IMR-90 (cell line): Measurements from ENCODE around the gene CTAGE9. TPM values are rescaled to one million over a fixed set of nuclear protein-coding genes. Genes with fewer than 3 reads are reported as not detected.

Experiments used
- ATAC-seq: fragments of 200-7000 bp; cut with Tn5 transposase; 2 replicates; pipeline ENCODE4 v1.9.1; 2020; ENCODE audit warnings: low read depth, mild to moderate bottlenecking, moderate library complexity
- BruUV-seq: library from RNA; stranded (reverse); fragments of 400-500 nt; replicated peaks from 2 replicates; lab custom pipeline; 2021; lab: Mats Ljungman, UMichigan
- CTCF ChIA-PET: fragments of 300-600 bp; formaldehyde crosslinking; extraction: SDS; loops from one replicate; lab custom pipeline; 2021; ENCODE audit warnings: antibody characterized with exemption; lab: Yijun Ruan, JAX
- POLR2A ChIA-PET: fragments of 300-600 bp; sonication (Branson Sonifier 250); formaldehyde crosslinking; loops from one replicate; lab custom pipeline; 2022; ENCODE audit warnings: antibody characterized with exemption; ENCODE audit not compliant: unreplicated experiment; lab: Charles Lee
- DNase-seq: peaks from one replicate; pipeline ENCODE4 v3.0.0; 2013
- H2AFZ ChIP-seq: replicated peaks from 2 replicates; pipeline ENCODE3; 2013; ENCODE audit warnings: low read length, mild to moderate bottlenecking; ENCODE audit not compliant: poor library complexity
- H2AK5ac ChIP-seq: 2 replicates; pipeline ENCODE4 v1.6.1; 2013; ENCODE audit warnings: low read depth, low read length, inconsistent platforms
- H2AK9ac ChIP-seq: replicated peaks from 2 replicates; pipeline ENCODE3; 2013; ENCODE audit warnings: mild to moderate bottlenecking, low read depth, low read length, moderate library complexity; ENCODE audit not compliant: poor library complexity
- H2BK120ac ChIP-seq: 2 replicates; pipeline ENCODE4 v1.6.1; 2013; ENCODE audit warnings: low read depth, low read length, inconsistent platforms
- H2BK15ac ChIP-seq: 3 replicates; pipeline ENCODE4 v1.6.1; 2013; ENCODE audit warnings: low read depth, low read length, inconsistent platforms
- H2BK20ac ChIP-seq: 2 replicates; pipeline ENCODE4 v1.6.1; 2013; ENCODE audit warnings: low read depth, mild to moderate bottlenecking, inconsistent platforms, low read length, moderate library complexity
- H2BK5ac ChIP-seq: 2 replicates; pipeline ENCODE4 v1.6.1; 2013; ENCODE audit warnings: mild to moderate bottlenecking, low read depth, low read length, inconsistent platforms; ENCODE audit not compliant: poor library complexity, severe bottlenecking
- H3K14ac ChIP-seq: replicated peaks from 2 replicates; pipeline ENCODE4 v1.6.1; 2013; ENCODE audit warnings: low read depth, low read length, inconsistent platforms
- H3K18ac ChIP-seq: 2 replicates; pipeline ENCODE4 v1.6.1; 2013; ENCODE audit warnings: low read depth, low read length, control low read depth
- H3K23ac ChIP-seq: 2 replicates; pipeline ENCODE4 v1.6.1; 2013; ENCODE audit warnings: low read depth, low read length, inconsistent platforms
- H3K27ac ChIP-seq: 2 replicates; pipeline ENCODE4 v1.5.1; 2013; ENCODE audit warnings: mild to moderate bottlenecking, control low read depth, low read length; ENCODE audit not compliant: insufficient read depth
- H3K27me3 ChIP-seq: 2 replicates; pipeline ENCODE4 v1.6.1; 2013; ENCODE audit warnings: low read length; ENCODE audit not compliant: control insufficient read depth, insufficient read depth
- H3K36me3 ChIP-seq: 2 replicates; pipeline ENCODE4 v1.6.1; 2013; ENCODE audit warnings: low read length, mixed read lengths; ENCODE audit not compliant: control insufficient read depth, insufficient read depth
- H3K4ac ChIP-seq: 2 replicates; pipeline ENCODE4 v1.6.1; 2013; ENCODE audit warnings: low read depth, low read length, inconsistent platforms
- H3K4me1 ChIP-seq: 2 replicates; pipeline ENCODE4 v1.6.1; 2013; ENCODE audit warnings: low read length, mixed read lengths; ENCODE audit not compliant: control insufficient read depth, insufficient read depth
- H3K4me2 ChIP-seq: 2 replicates; pipeline ENCODE4 v1.6.1; 2013; ENCODE audit warnings: low read depth, mild to moderate bottlenecking, control low read depth, low read length, moderate library complexity
- H3K4me3 ChIP-seq: 2 replicates; pipeline ENCODE4 v1.5.1; 2013; ENCODE audit warnings: low read depth, mild to moderate bottlenecking, control low read depth, low read length, moderate library complexity; ENCODE audit not compliant: insufficient read depth
- H3K56ac ChIP-seq: 2 replicates; pipeline ENCODE4 v1.6.1; 2013; ENCODE audit warnings: low read length, inconsistent platforms; ENCODE audit not compliant: insufficient read depth; ENCODE audit errors: extremely low read depth
- H3K79me1 ChIP-seq, 2 experiments: 2 replicates each; pipeline ENCODE4 v1.6.1; 2013; ENCODE audit warnings: low read length in 2 of 2, inconsistent platforms in 1 of 2, low read depth in 1 of 2
- H3K9ac ChIP-seq: 2 replicates; pipeline ENCODE4 v1.6.1; 2013; ENCODE audit warnings: low read depth, low read length, control low read depth
- H3K9me1 ChIP-seq: 2 replicates; pipeline ENCODE4 v1.6.1; 2013; ENCODE audit warnings: low read length, inconsistent platforms; ENCODE audit not compliant: insufficient read depth
- H3K9me3 ChIP-seq: 2 replicates; pipeline ENCODE4 v1.6.1; 2013; ENCODE audit warnings: low read length; ENCODE audit not compliant: control insufficient read depth, insufficient read depth
- H4K20me1 ChIP-seq: 2 replicates; pipeline ENCODE4 v1.6.1; 2013; ENCODE audit warnings: low read length, inconsistent platforms; ENCODE audit not compliant: insufficient read depth
- H4K5ac ChIP-seq: 2 replicates; pipeline ENCODE4 v1.6.1; 2013; ENCODE audit warnings: mild to moderate bottlenecking, low read depth, low read length, control low read depth
- H4K8ac ChIP-seq, 2 experiments: 2 replicates each; pipeline ENCODE4 v1.6.1; 2013; ENCODE audit warnings: low read depth in 2 of 2, low read length in 2 of 2, control low read depth in 1 of 2, inconsistent platforms in 1 of 2
- H4K91ac ChIP-seq: 2 replicates; pipeline ENCODE4 v1.6.1; 2013; ENCODE audit warnings: low read depth, low read length, inconsistent platforms; ENCODE audit not compliant: insufficient read depth
- CTCF ChIP-seq: conservative IDR thresholded peaks from 2 replicates; pipeline ENCODE4 v1.5.1; 2012; ENCODE audit warnings: mild to moderate bottlenecking, low read depth, low read length, improper control_type of control experiment
- ELK1 ChIP-seq: fragments of 150-350 bp; IDR thresholded peaks from 2 replicates; pipeline ENCODE4 v1.6.1; 2016; ENCODE audit warnings: low read depth, mild to moderate bottlenecking, low read length, moderate library complexity, borderline replicate concordance
- WGBS, 2 experiments: methylation state at CpG; one replicate each; pipeline versions ENCODE4 v1.1.5 to v1.1.7; 2013; ENCODE audit warnings: missing lambda C conversion rate in 2 of 2; ENCODE audit not compliant: insufficient read length in 1 of 2; ENCODE audit errors: extremely low coverage in 2 of 2; 5-methylcytosine and 5-hydroxymethylcytosine counted together
- dilution Hi-C: fragments of 300-500 bp; cut with HindIII; formaldehyde crosslinking; loops from one replicate; pipeline ENCODE4 v1.14.3; 2018; ENCODE audit warnings: low sequenced_read_pairs; ENCODE audit not compliant: unreplicated experiment
- in situ Hi-C: fragments of 300-500 bp; cut with MboI; formaldehyde crosslinking; loops from 3 replicates; pipeline ENCODE4 v1.14.3; 2019; ENCODE audit warnings: low sequenced_read_pairs, inconsistent platforms, mixed read lengths
- intact Hi-C: fragments of 100-400 bp; cut with micrococcal nuclease; formaldehyde crosslinking; loops from 2 replicates; pipeline ENCODE4 v1.10.0; 2022
- polyA plus RNA-seq, 3 experiments: library from polyadenylated mRNA; depleted of rRNA; stranded (reverse); fragments of >200 nt; gene quantifications; 2 replicates each; pipeline ENCODE4 v1.2.3, GENCODE V29; 2012; ENCODE audit warnings: low replicate concordance in 1 of 3
- total RNA-seq: library from RNA; depleted of rRNA; stranded (reverse); fragments of >200 nt; gene quantifications from 2 replicates; pipeline ENCODE4 v1.2.3, GENCODE V29; 2012

The CTAGE9 gene
- total and polyA plus RNA-seq, 2 of the 4 experiments (the other 2 are of a cell fraction), result not detected

GRCh38 chr6:131696956-131697355, 13.9 kb downstream of the CTAGE9 start:
- H2BK5ac ChIP-seq, result no peak overlapping the region
- H4K20me1 ChIP-seq, result no peaks in the 10 kb centered on the region
- no peak for DNase-seq
- H2BK120ac ChIP-seq, result no peak overlapping the region
- no peak overlapping the region for H3K27ac ChIP-seq
- no peaks in the 10 kb centered on the region for H3K9me3 ChIP-seq
- H4K91ac ChIP-seq, result no peak overlapping the region
- WGBS, 2 experiments, result 94% methylated on average over 4 of the region's 7 CpGs; no CpG with 5 or more reads in 1 of the 2 experiments
- dilution Hi-C loops (no loop called here), in situ Hi-C loops (loop anchor here (10.0 to 25.0 kb wide), 2 partner anchors 578 to 790 kb away; no protein-coding TSS in a partner anchor), intact Hi-C loops (loop anchor here (10.0 kb wide), 1 partner anchor 108 kb away; the partner anchor contains the start of gene ENPP1)
- no peak overlapping the region for H4K5ac ChIP-seq
- no peak overlapping the region for H3K56ac ChIP-seq
- no peak overlapping the region for H3K4me2 ChIP-seq
- no peak overlapping the region for H2BK20ac ChIP-seq
- no peak overlapping the region for H2BK15ac ChIP-seq
- H3K23ac ChIP-seq, result no peak overlapping the region
- ChIA-PET CTCF (no interaction called here), POLR2A (no interaction called here)
- no peaks in the 10 kb centered on the region for H3K36me3 ChIP-seq
- H3K27me3 ChIP-seq, result no peaks in the 10 kb centered on the region
- no peaks in the 10 kb centered on the region for H3K4me1 ChIP-seq
- H3K9me1 ChIP-seq, result no peaks in the 10 kb centered on the region
- no peak overlapping the region for H3K4ac ChIP-seq
- H2AK9ac ChIP-seq, result no peak overlapping the region
- H3K9ac ChIP-seq, result no peak overlapping the region
- no peak overlapping the region for H2AK5ac ChIP-seq
- H3K4me3 ChIP-seq, result no peak overlapping the region
- H3K14ac ChIP-seq, result no peak overlapping the region
- no peak overlapping the region for H4K8ac ChIP-seq
- H3K18ac ChIP-seq, result no peak overlapping the region
- TF ChIP-seq ELK1 (no peak), CTCF (no peak)
- no peak overlapping the region for H2AFZ ChIP-seq
- no peak for ATAC-seq
- no peaks in the 10 kb centered on the region for H3K79me1 ChIP-seq
- no TSS peak for BruUV-seq
